Hepatocyte (in vitro differentiated cells): ENCODE measurements around the gene PITX2. TPM values are rescaled to one million over a fixed set of nuclear protein-coding genes. Genes with fewer than 3 reads are reported as not detected.

Source experiments
- DNase-seq: peaks from one replicate; pipeline ENCODE4 v3.0.0-alpha.2; 2016; ENCODE audit warnings: low spot score
- H2AFZ ChIP-seq: fragments of 200-600 bp; sonication (generic); 2 replicates; pipeline ENCODE4 v1.6.0; 2016; ENCODE audit warnings: antibody characterized with exemption, mild to moderate bottlenecking
- H3K27ac ChIP-seq: fragments of 200-600 bp; sonication (generic); 2 replicates; pipeline ENCODE4 v1.5.1; 2016; ENCODE audit warnings: mild to moderate bottlenecking
- H3K27me3 ChIP-seq: fragments of 200-600 bp; sonication (generic); 2 replicates; pipeline ENCODE4 v1.6.1; 2016
- H3K36me3 ChIP-seq: fragments of 200-600 bp; sonication (generic); replicated peaks from 2 replicates; pipeline ENCODE4 v1.5.1; 2016; ENCODE audit warnings: low read depth; ENCODE audit not compliant: insufficient read depth
- H3K4me1 ChIP-seq: fragments of 200-600 bp; sonication (generic); 2 replicates; pipeline ENCODE4 v1.5.1; 2016; ENCODE audit warnings: mild to moderate bottlenecking, moderate library complexity; ENCODE audit not compliant: insufficient read depth
- H3K4me2 ChIP-seq: fragments of 200-600 bp; sonication (generic); 2 replicates; pipeline ENCODE4 v1.6.0; 2016
- H3K4me3 ChIP-seq: fragments of 200-600 bp; sonication (generic); 2 replicates; pipeline ENCODE4 v1.5.1; 2016; ENCODE audit warnings: mild to moderate bottlenecking
- H3K79me2 ChIP-seq: fragments of 200-600 bp; sonication (generic); 2 replicates; pipeline ENCODE4 v1.6.0; 2017; ENCODE audit warnings: mild to moderate bottlenecking
- H3K9me2 ChIP-seq: fragments of 200-600 bp; sonication (generic); replicated peaks from 2 replicates; pipeline ENCODE4 v1.6.0; 2017; ENCODE audit warnings: mild to moderate bottlenecking; ENCODE audit not compliant: insufficient read depth
- H3K9me3 ChIP-seq: fragments of 200-600 bp; sonication (generic); 2 replicates; pipeline ENCODE4 v1.5.1; 2016; ENCODE audit warnings: low read depth, mild to moderate bottlenecking
- H4K20me1 ChIP-seq: fragments of 200-600 bp; sonication (generic); 2 replicates; pipeline ENCODE4 v1.6.0; 2016; ENCODE audit warnings: mild to moderate bottlenecking; ENCODE audit not compliant: insufficient read depth, poor library complexity, severe bottlenecking
- EZH2 ChIP-seq: fragments of 200-600 bp; sonication (generic); IDR thresholded peaks from 2 replicates; pipeline ENCODE4 v1.6.1; 2016; ENCODE audit warnings: antibody characterized with exemption, mild to moderate bottlenecking, borderline replicate concordance
- EZH2phosphoT487 ChIP-seq: fragments of 200-600 bp; sonication (generic); IDR thresholded peaks from one replicate; pipeline ENCODE4 v1.6.1; 2018; ENCODE audit warnings: antibody characterized with exemption, mild to moderate bottlenecking, low read depth, moderate library complexity; ENCODE audit not compliant: unreplicated experiment, severe bottlenecking
- WGBS: methylation state at CpG from one replicate; pipeline ENCODE4 v1.1.6; 2016; ENCODE audit warnings: low lambda C conversion rate; ENCODE audit errors: missing lambda C conversion rate; 5-methylcytosine and 5-hydroxymethylcytosine counted together
- polyA plus RNA-seq: library from polyadenylated mRNA; unstranded; fragments of >200 nt; fragmentation: Nextera tagmentation; extraction: Ambion mirVana; gene quantifications from 2 replicates; pipeline ENCODE4 v1.2.1, GENCODE V29; 2016
- total RNA-seq: library from RNA; depleted of rRNA; stranded (reverse); fragments of >200 nt; gene quantifications from 2 replicates; pipeline ENCODE4 v1.2.3, GENCODE V29; 2014
- TF ChIP-seq, protein P1 (sequence below): fragments of 200-600 bp; sonication (generic); IDR thresholded peaks from 2 replicates; pipeline ENCODE4 v1.5.1; 2016; ENCODE audit warnings: antibody characterized with exemption, mild to moderate bottlenecking; ENCODE audit not compliant: poor library complexity

PITX2 gene
- total and polyA plus RNA-seq, 2 experiments from 2014 or later: 80.5 to 147 TPM

DNA sequence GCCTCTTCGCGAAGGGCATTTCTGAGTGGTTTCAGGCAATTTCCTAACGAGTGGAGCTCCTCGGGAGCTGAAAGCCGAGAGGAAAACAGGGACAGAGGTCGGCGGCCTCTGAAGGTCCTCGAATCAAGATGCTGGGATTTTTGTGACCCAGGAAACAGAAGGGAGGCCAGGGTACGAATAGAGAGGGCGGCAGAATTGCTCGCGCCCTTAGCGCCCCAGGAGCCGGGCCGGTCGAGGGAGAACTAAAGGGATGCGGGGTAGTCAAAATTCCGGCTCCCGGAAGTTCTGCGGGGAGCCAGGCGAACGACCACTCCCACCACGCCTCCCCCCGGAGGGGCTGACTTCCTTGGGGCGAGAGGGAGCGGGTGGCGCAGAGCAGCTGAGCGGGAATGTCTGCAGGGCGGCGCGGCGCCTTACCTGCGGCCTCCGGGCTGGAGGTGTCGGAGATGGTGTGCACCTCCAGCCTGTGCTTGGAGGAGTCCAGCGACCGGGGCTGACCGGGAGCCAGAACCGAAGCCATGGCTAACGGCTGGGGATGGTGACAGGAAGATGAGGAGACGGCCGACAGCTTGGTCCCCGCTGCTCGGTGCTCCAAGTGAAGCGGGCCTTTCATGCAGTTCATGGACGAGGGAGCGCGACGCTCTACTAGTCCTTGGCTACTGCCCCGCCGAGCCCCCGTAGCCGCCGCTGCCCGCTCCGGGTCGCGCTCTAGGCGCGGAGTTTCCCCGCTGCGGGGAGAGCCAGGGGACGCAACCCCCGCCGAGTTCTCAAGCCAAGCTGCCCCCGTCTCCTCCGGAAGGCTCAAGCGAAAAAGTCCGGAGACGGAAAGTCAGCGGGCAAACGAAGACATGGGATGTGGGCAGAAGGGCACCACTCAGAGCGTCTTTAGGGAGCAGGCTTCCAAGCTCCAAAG lies 782 bp downstream of the PITX2 start:
- Histone ChIP-seq H3K27me3 (peaks cover 11% of the 10 kb centered on the region), H3K4me1 (peaks cover 20% of the 10 kb centered on the region), H4K20me1 (peaks cover 13% of the 10 kb centered on the region), H3K4me3 (peak overlapping the region; percentile 87), H2AFZ (peak overlapping the region; percentile 31), H3K9me2 (no peaks in the 10 kb centered on the region), H3K27ac (peak overlapping the region; percentile 89), H3K36me3 (no peaks in the 10 kb centered on the region), H3K4me2 (peak overlapping the region; percentile 91), H3K9me3 (no peaks in the 10 kb centered on the region), H3K79me2 (peaks cover 77% of the 10 kb centered on the region)
- TF ChIP-seq, protein P1, sequence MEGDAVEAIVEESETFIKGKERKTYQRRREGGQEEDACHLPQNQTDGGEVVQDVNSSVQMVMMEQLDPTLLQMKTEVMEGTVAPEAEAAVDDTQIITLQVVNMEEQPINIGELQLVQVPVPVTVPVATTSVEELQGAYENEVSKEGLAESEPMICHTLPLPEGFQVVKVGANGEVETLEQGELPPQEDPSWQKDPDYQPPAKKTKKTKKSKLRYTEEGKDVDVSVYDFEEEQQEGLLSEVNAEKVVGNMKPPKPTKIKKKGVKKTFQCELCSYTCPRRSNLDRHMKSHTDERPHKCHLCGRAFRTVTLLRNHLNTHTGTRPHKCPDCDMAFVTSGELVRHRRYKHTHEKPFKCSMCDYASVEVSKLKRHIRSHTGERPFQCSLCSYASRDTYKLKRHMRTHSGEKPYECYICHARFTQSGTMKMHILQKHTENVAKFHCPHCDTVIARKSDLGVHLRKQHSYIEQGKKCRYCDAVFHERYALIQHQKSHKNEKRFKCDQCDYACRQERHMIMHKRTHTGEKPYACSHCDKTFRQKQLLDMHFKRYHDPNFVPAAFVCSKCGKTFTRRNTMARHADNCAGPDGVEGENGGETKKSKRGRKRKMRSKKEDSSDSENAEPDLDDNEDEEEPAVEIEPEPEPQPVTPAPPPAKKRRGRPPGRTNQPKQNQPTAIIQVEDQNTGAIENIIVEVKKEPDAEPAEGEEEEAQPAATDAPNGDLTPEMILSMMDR: no peak
- peak; percentile 25 for TF ChIP-seq EZH2
- WGBS: 2% methylated on average over 60 of the region's 73 CpGs
- no peak for DNase-seq

DNA sequence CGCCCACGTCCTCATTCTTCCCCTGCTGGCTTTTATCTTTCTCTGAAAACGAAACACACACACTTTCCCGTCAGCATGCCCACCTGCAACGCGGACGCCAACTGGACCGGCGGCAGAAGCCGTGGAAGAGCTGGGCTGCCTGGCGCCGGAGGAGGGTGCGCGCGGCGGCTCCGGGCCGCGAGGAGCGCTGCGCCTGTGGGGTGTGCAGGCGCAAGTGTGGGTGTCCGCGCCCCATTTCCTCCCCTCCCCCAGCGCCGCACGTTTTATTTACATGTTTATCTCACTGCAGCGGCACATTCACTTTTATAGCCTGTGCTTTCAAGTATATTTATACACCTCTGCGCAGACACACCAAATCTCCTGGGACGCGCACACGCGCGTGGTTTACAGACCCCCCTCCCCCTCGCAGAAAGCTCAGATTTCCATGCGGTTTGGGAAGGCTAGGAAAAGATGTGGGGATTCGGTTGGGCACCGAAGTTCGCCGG lies 1.5 kb downstream of the PITX2 start:
- 4% methylated on average over 40 of the region's 40 CpGs for WGBS

DNA sequence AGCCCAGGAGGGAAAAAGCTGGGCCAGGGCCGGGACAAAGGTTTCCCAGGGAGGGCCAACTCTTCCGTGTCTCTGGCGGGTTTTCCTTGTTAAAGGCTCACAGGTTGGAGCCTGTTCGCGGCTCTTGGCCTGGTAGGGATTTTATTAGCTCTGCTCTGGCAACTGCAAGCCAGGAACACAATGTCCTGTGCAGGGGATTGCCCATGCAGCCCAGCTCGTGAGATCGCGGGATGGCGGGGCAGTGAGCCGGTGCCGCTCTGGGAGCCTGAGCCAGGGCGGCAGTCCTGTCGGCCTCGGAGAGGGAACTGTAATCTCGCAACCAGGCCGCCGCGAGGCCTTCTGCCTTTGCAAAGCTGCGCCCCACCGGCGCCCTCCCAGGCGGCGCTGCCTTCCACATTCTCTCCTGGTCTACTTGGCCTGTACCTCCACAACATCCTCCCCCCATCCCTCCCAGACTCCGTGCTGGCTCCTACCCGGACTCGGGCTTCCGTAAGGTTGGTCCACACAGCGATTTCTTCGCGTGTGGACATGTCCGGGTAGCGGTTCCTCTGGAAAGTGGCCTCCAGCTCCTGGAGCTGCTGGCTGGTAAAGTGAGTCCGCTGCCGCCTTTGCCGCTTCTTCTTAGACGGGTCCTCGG lies 2.1 kb downstream of the PITX2 start:
- Histone ChIP-seq H4K20me1 (peaks cover 13% of the 10 kb centered on the region), H3K4me2 (peak overlapping the region; percentile 91), H3K9me2 (no peaks in the 10 kb centered on the region), H3K4me3 (peak overlapping the region; percentile 87), H3K4me1 (peaks cover 24% of the 10 kb centered on the region), H3K79me2 (peaks cover 76% of the 10 kb centered on the region), H3K9me3 (no peaks in the 10 kb centered on the region), H3K36me3 (no peaks in the 10 kb centered on the region), H3K27ac (peak overlapping the region; percentile 89), H3K27me3 (peaks cover 15% of the 10 kb centered on the region), H2AFZ (peak overlapping the region; percentile 19)
- TF ChIP-seq EZH2 (no peak), EZH2phosphoT487 (no peak)
- TF ChIP-seq, protein P1: no peak
- peak; percentile 76 for DNase-seq
- WGBS: 5% methylated on average over 36 of the region's 37 CpGs

More for the DNA sequence above, 1.5 kb downstream of the PITX2 start:
- H2AFZ ChIP-seq: peak overlapping the region; percentile 19
- H3K27me3 ChIP-seq: peaks cover 15% of the 10 kb centered on the region
- H3K9me3 ChIP-seq: no peaks in the 10 kb centered on the region
- H3K4me1 ChIP-seq: peaks cover 23% of the 10 kb centered on the region
- H4K20me1 ChIP-seq: peaks cover 13% of the 10 kb centered on the region
- H3K9me2 ChIP-seq: no peaks in the 10 kb centered on the region
- H3K79me2 ChIP-seq: peaks cover 77% of the 10 kb centered on the region
- H3K27ac ChIP-seq: peak overlapping the region; percentile 89
- peak overlapping the region; percentile 87 for H3K4me3 ChIP-seq
- H3K4me2 ChIP-seq: peak overlapping the region; percentile 91
- DNase-seq: no peak
- no peaks in the 10 kb centered on the region for H3K36me3 ChIP-seq
- peak; percentile 32 for TF ChIP-seq EZH2
- TF ChIP-seq, protein P1: no peak
- no peak for TF ChIP-seq EZH2phosphoT487
